NCI-H526 (cell line): ENCODE measurements around the gene SF3A2.

Experiments used
- DNase-seq, 2 experiments: peaks; one replicate each; lab custom pipeline; 2025; lab: John Stamatoyannopoulos, UW

Gene SF3A2

DNA sequence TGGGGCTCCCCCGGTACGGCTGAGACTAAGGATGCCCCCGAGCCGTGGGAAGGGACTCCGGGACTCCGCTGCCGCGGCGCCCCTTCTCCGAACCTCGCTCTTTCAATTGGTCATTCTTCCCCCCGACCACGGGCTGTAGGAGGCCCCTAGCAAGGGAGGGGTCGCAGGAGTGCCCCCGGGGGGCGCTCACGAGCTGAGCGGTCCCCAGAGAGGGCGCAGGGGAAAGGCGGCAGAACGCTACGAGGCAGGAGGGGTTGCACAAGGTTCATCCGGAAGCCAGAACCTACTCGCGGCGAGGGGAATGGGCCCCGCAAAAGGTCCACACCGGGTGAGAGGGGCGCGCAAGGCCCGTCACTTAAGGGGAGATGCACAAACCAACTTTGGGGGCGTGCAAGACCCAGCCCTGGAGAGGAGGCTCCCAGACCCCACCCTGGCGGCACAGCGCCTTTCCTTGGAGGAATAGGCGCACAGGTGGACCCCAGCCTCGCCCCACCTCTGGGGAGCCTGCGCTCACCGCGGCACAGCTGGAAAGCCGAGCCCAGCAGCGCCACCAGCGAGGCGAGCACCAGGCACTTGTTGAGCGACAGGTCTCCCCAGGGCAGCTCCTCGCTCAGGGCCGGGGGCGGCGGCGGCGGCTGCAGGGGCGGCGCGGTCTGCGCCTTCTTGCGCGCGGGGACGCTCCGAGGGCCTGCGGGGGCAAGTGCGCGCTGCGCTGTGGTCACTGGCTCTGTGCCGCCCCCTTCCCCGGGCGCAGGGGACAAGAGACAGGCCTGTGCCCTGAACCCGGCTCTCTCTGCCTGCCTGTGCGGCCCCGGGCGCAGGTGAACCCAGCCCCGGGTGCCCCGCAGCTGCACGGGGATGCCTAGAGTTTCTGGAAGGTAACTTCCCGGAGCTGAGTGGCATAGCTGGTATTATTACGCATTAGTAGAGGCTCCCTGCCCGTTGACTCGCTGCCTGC lies 16.8 kb downstream of the SF3A2 start:
- peak in 1 of 2 experiments; percentile 35 for DNase-seq

- no peak for DNase-seq
Observed at GRCh38 chr19:2254064-2254872, 17.6 kb downstream of the SF3A2 start.

DNA sequence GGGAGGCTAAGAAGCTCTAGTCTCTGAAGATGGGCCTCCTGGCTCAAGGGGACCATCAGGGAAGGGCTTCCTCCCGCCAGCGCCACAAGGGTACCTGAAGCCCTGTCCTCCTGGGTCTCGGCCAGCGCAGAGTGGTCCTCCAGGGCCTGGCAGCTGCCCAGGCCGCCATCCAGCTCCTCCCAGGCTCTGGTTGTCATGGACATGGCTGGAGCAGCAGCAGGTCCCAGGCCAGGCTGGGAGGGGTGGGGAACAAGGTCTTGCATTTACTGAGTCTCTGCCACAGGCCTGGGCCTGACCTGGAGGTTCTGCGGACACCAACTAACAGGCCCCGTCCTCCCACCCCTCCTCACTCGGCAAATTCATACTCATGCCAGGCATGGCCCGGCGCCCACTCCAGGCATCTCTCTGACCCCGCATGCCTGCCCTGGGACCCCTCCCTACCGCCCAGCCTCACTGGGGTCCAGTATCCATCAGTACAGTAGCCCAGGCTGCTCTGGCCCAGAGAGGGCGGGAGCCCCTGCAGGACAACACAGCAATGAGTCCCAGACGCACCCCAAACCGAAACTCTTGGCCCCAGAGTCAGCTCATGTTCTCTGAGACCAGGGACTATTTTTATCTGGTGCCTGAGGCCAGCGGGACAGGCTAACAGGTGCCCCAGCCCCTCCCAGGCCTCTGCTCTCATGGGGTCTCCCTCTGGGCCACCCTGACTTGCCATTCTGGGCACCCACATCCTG lies 18.7 kb downstream of the SF3A2 start:
- DNase-seq = no peak

DNA sequence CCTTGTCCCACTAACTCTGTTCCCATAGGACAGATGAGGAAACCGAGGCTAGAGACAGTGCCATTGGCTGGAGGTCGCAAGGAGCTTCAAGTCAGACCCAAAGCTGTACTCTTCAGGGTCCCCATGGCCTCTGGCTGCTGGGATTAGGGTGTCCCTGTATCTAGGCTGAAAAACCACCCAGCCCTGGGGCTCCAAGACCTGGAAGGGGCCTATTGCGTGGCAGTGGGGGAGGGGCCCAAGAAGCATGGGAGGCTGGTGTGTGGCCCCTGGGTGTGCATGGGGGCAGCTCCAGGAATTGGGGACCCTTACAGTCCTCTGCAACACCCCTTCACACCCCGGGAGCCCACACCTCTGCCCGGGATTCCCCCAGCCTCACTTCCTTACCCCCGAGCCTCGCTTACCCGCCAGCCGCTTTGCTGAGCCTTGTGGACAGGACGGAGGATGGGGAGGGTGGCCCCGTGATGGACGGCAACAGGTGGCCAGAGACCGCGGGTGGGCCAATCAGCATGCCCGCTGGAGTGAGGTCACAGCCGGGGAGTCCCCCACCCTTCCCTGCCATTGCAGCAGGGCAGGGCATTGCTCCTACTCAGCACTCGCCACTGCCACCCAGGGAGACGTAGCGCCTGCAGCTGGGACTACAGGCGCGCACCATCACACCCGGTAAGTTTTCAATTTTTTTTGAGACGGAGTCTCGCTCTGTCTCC lies 19.5 kb downstream of the SF3A2 start, which contains the start of gene JSRP1:
Gene JSRP1, minus strand, starts transcription at position 436 of the 704 bp plus-strand sequence. CDS start 1,103 bp downstream, outside the sequence.
- no peak for DNase-seq

GRCh38 chr19:2259336-2259735 lies 22.7 kb downstream of the SF3A2 start:
- no peak for DNase-seq

DNA sequence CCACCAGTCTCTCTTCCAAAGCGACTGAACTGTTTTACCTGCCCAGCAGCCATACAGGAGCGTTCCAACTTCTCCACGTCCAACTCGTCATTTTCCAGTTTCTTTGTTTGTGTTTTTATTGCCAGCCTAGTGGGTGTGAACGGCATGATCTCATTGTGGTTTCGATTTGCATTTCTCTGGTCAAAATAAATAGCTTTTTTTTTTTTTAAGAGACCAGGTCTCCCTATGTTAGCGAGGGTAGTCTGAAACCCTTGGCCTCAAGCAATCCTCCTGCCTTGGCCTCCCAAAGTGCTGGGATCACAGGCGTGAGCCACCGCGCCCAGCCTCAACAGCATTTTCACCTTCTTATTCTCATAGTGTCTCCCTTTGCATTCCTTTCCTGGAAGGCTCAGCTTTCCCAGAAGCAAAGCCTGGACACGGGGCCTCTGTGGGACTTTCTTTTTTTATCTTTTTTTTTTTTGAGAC lies 23.7 kb downstream of the SF3A2 start:
- DNase-seq = peak; percentile 48 to 56

- no peak for DNase-seq
Observed at GRCh38 chr19:2261438-2262172, 25.0 kb downstream of the SF3A2 start.

DNA sequence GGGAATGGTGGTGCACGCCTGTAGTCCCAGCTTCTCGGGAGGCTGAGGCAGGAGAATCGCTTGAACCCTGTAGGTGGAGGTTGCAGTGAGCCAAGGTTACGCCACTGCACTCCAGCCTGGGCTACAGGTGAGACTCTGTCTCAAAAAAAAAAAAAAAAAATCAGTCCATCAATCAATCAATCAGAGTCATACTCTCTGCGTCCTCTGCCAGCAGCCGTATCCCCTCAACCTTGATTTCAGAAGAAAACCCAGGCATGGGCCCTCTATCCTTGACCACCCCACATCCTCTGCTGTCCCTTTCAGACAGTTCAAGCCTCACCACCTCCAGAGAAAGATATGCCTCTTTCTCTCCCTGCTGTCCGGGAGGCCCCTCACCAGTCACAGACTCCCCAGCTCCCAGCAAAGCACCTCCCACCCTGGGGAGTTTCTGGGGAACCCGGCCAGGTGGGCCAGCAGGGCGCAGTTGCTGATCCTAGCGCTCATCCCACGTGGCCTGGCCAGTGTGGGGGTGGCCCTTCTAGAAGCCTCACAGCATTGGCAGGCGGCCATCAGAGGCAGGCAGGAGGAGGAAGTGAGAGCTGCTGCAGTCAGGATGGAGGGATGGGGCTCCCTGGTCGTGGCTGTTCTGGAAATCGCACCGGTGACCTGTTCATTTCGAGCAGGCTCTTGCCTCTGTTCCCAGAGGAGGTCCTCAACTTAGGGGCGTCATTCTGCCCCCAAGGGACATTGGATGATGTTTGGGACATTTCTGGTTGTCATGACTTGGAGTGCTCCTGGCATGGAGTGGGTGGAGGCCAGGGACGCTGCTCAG lies 29.8 kb downstream of the SF3A2 start:
- DNase-seq = no peak

DNA sequence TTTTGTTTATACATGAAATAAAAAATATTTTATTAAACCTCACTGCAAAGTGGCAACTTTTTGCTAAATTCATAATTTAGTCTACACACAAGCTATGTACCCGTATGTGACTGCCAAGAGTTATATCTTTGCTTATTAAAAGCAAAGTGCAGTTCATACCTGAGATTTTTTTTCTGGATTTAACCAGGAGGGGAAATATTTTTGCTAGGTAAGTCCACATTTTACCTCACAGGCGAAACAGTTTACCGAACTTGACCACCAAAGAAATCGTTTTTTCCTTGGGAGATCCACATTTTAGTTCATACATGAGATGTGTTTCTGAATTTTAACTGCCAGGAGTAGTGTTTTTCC lies 31.8 kb downstream of the SF3A2 start:
- DNase-seq = no peak

DNA sequence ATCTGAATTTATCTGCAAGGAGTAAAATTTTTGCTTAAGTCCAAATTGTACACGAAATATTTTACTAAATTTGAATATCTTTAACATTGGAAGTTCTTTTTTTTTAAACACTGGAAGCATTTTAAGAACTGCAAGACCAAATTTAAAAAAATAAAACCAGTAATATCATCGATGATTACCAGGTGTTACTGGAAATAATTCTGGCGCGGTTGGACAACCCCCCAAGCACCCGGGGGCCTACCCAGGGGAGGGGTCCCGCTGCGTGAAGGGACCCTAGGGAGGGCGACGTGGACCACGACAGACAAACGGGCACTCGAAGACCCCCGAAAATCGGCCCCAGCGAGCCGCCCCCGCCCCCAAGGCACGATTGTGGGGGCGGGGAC lies 32.2 kb downstream of the SF3A2 start:
- no peak for DNase-seq

DNA sequence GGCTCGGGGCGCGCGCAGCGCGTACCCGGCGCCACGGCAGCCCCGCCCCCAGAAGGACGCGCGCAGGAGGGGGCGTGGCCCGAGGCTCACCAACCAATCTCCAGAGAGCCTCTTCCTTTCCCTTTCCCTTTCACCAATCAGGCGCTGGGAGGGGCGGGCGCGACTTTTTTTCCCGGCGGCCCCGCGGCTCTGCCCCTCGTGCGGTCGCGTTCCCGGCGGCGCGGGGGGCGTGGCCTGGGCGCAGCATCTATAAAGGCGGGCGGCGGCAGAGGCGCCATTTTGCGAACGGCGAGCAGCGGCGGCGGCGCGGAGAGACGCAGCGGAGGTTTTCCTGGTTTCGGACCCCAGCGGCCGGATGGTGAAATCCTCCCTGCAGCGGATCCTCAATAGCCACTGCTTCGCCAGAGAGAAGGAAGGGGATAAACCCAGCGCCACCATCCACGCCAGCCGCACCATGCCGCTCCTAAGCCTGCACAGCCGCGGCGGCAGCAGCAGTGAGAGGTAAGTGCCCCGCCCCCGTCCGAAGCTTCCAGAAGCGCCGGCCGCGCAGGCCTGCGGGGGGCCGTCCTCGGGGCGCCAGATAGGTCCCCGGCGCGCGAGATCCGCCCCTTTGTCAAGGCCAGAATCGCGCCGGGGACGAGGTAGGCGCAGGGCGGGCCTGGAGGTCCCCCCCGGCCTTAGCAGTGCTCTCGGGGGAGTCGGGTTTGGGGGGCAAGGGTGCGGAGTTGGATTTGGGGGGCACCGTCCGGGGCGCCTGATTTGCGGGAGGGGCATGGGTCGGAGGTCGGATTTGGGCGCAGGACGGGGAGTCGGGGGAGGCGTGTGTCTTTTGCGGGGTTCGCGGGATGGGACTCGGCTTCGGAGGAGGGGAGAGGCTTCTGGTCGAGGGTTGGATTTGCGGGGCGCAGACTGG lies 32.9 kb downstream of the SF3A2 start:
- peak; percentile 75 to 93 for DNase-seq

DNA sequence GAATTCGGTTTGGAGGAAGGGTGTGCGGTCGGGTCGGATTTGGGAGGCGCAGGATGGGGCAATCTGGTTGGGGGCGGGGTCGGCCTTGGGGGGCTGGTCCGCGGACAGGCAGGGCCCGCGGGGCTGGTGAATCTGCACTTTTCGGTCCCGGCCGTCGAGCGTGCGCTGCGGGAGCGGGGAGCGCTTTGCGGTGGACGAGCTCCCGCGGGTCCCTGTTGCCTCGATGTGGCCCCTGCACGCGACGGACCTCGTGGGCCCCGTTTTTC lies 33.5 kb downstream of the SF3A2 start:
- no peak for DNase-seq

- no peak for DNase-seq
Observed at GRCh38 chr19:2270423-2271233, 34.0 kb downstream of the SF3A2 start.

DNA sequence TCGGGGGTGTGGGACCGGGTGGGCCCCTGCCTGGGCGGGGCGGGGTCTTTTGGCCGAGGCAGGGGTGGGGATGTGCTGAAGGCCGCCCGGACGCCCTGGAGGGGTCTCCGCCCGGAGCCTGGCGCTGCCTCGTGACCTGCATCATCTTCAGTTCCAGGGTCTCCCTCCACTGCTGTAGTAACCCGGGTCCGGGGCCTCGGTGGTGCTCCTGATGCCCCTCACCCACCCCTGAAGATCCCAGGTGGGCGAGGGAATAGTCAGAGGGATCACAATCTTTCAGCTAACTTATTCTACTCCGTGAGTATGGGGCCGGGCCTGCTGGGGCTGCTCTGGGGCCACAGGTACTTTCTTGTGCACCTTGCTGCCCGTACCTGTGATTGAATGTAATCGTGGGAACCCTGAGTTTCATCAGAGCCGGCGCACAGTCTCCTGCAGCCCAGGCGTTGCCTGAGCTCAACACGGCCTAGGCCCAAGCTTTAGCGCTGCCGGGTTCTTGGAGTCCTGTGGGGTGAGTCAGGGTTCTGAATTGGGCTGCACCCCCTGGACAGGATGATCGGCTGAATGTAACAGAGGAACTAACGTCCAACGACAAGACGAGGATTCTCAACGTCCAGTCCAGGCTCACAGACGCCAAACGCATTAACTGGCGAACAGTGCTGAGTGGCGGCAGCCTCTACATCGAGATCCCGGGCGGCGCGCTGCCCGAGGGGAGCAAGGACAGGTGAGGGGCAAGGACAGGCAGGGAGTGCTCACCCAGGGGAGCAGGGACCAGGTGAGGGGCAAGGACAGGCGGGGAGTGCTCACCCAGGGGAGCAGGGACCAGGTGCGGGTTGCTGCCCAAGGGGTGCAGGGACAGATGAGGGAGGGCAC lies 34.8 kb downstream of the SF3A2 start:
- peak in 1 of 2 experiments; percentile 50 for DNase-seq

GRCh38 chr19:2273356-2274184 lies 36.9 kb downstream of the SF3A2 start:
- peak; percentile 66 to 83 for DNase-seq

- no peak for DNase-seq
Observed at GRCh38 chr19:2274185-2274711, 37.6 kb downstream of the SF3A2 start.
